HG03521 (cell line): ENCODE measurements around the gene LILRA1.
"Not testable (repeated sequence)": the region's sequence is repeated elsewhere in the genome, so short reads cannot be mapped to it uniquely, and the experiment has no call there.

Experiments used
- ATAC-seq: cut with Tn5 transposase; IDR thresholded peaks from one replicate; pipeline ENCODE4 v1.9.1; 2021; ENCODE audit warnings: mild to moderate bottlenecking, moderate library complexity; ENCODE audit not compliant: unreplicated experiment

LILRA1 gene

GRCh38 chr19:54576411-54576976 is 16.9 kb upstream of the LILRA1 start:
- no peak for ATAC-seq

- ATAC-seq, result no peak
These were observed 16.1 kb upstream of the LILRA1 start for GRCh38 chr19:54577334-54577733.

GRCh38 chr19:54578268-54578667 is 15.2 kb upstream of the LILRA1 start:
- not testable (repeated sequence) for ATAC-seq

GRCh38 chr19:54586397-54586796 is 7.0 kb upstream of the LILRA1 start:
- ATAC-seq, result no peak

GRCh38 chr19:54587026-54587425 is 6.4 kb upstream of the LILRA1 start:
- ATAC-seq, result no peak

GRCh38 chr19:54593931-54594626 is 647 bp downstream of the LILRA1 start:
- not testable (repeated sequence) for ATAC-seq

GRCh38 chr19:54594737-54595136 is 1.3 kb downstream of the LILRA1 start:
- ATAC-seq, result no peak

GRCh38 chr19:54595680-54596436 is 2.4 kb downstream of the LILRA1 start:
- not testable (repeated sequence) for ATAC-seq

GRCh38 chr19:54600212-54600611 is 6.8 kb downstream of the LILRA1 start:
- ATAC-seq, result no peak

GRCh38 chr19:54606230-54606629 is 12.8 kb downstream of the LILRA1 start:
- no peak for ATAC-seq

GRCh38 chr19:54606891-54607784 is 13.7 kb downstream of the LILRA1 start:
- no peak for ATAC-seq

- no peak for ATAC-seq
These were observed 14.3 kb downstream of the LILRA1 start for GRCh38 chr19:54607785-54608150.

GRCh38 chr19:54608205-54608604 is 14.8 kb downstream of the LILRA1 start:
- no peak for ATAC-seq

GRCh38 chr19:54608792-54609191 is 15.4 kb downstream of the LILRA1 start:
- ATAC-seq, result no peak

GRCh38 chr19:54609356-54609791 is 15.9 kb downstream of the LILRA1 start:
- no peak for ATAC-seq

- ATAC-seq, result no peak
These were observed 19.0 kb downstream of the LILRA1 start for GRCh38 chr19:54612428-54612827.

GRCh38 chr19:54614726-54615125 is 21.3 kb downstream of the LILRA1 start:
- ATAC-seq, result no peak

GRCh38 chr19:54616057-54616456 is 22.6 kb downstream of the LILRA1 start:
- ATAC-seq, result no peak

GRCh38 chr19:54616821-54617560 is 23.6 kb downstream of the LILRA1 start:
- ATAC-seq, result peak; percentile 69

GRCh38 chr19:54620464-54620863 is 27.0 kb downstream of the LILRA1 start:
- ATAC-seq, result no peak
